Mesodermal cell (in vitro differentiated cells): ENCODE results near the gene ATF6.

Source experiments
- H3K27ac ChIP-seq: 2 replicates; pipeline ENCODE4 v1.7.0; 2013; ENCODE audit warnings: mild to moderate bottlenecking, low read depth, low read length, moderate library complexity; ENCODE audit not compliant: severe bottlenecking
- H3K36me3 ChIP-seq: 2 replicates; pipeline ENCODE4 v1.7.1; 2013; ENCODE audit warnings: mild to moderate bottlenecking, low read length, moderate library complexity; ENCODE audit not compliant: control insufficient read depth, insufficient read depth
- H3K4me1 ChIP-seq: one replicate; pipeline ENCODE4 v1.7.1; 2013; ENCODE audit warnings: mild to moderate bottlenecking, low read length; ENCODE audit not compliant: insufficient read depth, control insufficient read depth, poor library complexity, severe bottlenecking
- H3K4me3 ChIP-seq: 2 replicates; pipeline ENCODE4 v1.7.0; 2013; ENCODE audit warnings: low read length, control low read depth, mild to moderate bottlenecking; ENCODE audit not compliant: insufficient read depth, poor library complexity, severe bottlenecking; ENCODE audit errors: extremely low read depth
- H3K9me3 ChIP-seq: 2 replicates; pipeline ENCODE4 v1.7.1; 2013; ENCODE audit warnings: mild to moderate bottlenecking, low read length, moderate library complexity; ENCODE audit not compliant: control insufficient read depth
- WGBS, 2 experiments: methylation state at CpG; one replicate each; pipeline ENCODE4 v1.1.5; 2013; ENCODE audit warnings: missing lambda C conversion rate in 2 of 2; ENCODE audit not compliant: insufficient coverage in 2 of 2; 5-methylcytosine and 5-hydroxymethylcytosine counted together

Gene ATF6

DNA sequence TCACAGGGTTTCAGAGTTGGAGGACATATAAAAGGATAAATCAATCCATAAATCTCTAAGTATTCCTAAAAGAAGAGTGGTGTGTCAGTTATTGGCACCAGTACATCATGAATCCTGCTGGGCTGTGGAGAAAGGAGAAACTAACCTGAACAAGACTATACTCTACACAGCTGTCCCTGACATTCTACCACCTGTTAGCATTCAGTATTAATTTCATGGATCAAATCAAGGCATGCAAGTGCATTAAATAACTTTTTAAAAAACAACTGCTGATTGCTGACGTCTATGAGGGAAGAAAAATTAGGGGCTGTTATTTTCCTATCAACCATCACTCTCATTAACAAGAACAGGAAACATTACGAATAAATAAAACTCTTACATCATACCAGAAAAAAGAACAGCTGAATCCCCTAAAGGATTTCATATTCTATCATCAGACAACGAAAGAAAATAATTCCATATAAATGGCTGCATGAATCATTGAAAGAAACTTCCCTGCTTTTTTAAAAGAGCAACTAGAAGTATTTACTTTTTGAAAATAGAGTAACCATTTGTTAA is 121.7 kb downstream of the ATF6 start:
- Histone ChIP-seq H3K9me3 (no peaks in the 10 kb centered on the region), H3K27ac (no peak overlapping the region), H3K36me3 (peaks cover 3% of the 10 kb centered on the region), H3K4me3 (no peak overlapping the region), H3K4me1 (no peaks in the 10 kb centered on the region)
- 100% methylated on average over 1 of the region's 3 CpGs; no CpG with 5 or more reads in 1 of the 2 experiments for WGBS, 2 experiments

GRCh38 chr1:161890574-161890973 is 124.5 kb downstream of the ATF6 start:
- WGBS, 2 experiments: 94 to 97% methylated on average over 19 to 22 of the region's 22 CpGs
- Histone ChIP-seq H3K27ac (no peak overlapping the region), H3K4me3 (no peak overlapping the region), H3K36me3 (peaks cover 3% of the 10 kb centered on the region), H3K4me1 (no peaks in the 10 kb centered on the region), H3K9me3 (no peaks in the 10 kb centered on the region)

GRCh38 chr1:161899091-161899490 is 133.0 kb downstream of the ATF6 start:
- H3K27ac ChIP-seq: no peak overlapping the region
- WGBS, 2 experiments: no CpG with 5 or more reads among the region's 2 CpGs
- no peaks in the 10 kb centered on the region for H3K9me3 ChIP-seq
- H3K4me1 ChIP-seq: no peaks in the 10 kb centered on the region
- no peak overlapping the region for H3K4me3 ChIP-seq
- H3K36me3 ChIP-seq: no peaks in the 10 kb centered on the region

DNA sequence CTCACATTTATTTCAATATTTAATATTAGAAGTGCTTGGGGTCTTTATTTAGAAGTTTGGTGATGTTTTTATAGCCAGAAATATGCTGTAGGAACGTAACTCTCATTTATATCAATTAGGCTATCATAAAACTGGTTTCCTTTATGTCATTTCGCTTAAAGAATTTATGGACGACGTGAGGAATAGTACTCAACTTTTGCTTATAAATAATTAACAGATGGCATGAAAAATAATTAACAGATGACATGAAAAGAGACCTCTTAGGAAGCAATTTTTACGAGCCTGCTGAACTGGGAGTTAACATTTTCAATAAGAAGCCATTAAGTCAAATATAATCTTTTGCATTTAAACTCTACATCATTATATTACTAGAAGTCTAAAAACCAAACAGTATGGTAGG is 134.0 kb downstream of the ATF6 start:
- no peaks in the 10 kb centered on the region for H3K36me3 ChIP-seq
- no peak overlapping the region for H3K4me3 ChIP-seq
- no peaks in the 10 kb centered on the region for H3K4me1 ChIP-seq
- H3K27ac ChIP-seq: no peak overlapping the region
- no CpG with 5 or more reads among the region's 5 CpGs for WGBS, 2 experiments
- H3K9me3 ChIP-seq: no peaks in the 10 kb centered on the region

GRCh38 chr1:161902182-161902581 is 136.1 kb downstream of the ATF6 start:
- no peaks in the 10 kb centered on the region for H3K9me3 ChIP-seq
- H3K36me3 ChIP-seq: no peaks in the 10 kb centered on the region
- H3K4me1 ChIP-seq: no peaks in the 10 kb centered on the region
- no peak overlapping the region for H3K4me3 ChIP-seq
- 100% methylated on average over 1 of the region's 2 CpGs; no CpG with 5 or more reads in 1 of the 2 experiments for WGBS, 2 experiments
- H3K27ac ChIP-seq: no peak overlapping the region

DNA sequence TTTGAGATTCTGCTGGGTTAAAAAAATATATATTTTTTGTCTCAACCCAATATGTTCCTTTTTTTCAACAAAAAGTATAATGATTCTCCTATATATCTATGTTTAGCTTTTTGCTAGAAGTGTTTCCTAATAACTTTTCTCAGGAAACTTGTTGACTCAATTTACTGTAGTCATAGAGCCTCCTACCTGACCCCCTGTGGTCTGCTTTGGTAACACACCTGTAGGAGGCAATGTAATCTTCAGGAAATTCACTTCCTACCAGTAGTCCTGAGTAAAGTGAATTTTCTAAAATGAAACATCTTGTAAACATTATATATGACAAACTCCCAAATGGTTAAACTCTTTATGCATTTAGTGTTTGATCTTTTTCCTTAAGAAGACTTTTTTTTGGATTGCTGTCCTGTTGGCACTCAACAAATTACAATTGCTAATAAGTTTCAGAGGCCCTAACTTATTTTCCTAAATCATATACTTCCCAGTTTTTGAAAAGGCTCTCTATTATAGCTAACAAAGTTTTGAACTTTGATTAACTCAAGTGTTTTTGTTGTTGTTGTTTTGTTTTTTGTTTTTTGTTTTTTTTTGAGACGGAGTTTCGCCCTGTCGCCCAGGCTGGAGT is 139.3 kb downstream of the ATF6 start:
- no peak overlapping the region for H3K27ac ChIP-seq
- no peak overlapping the region for H3K4me3 ChIP-seq
- 93 to 100% methylated on average over 3 of the region's 3 CpGs for WGBS, 2 experiments
- H3K9me3 ChIP-seq: no peaks in the 10 kb centered on the region
- H3K4me1 ChIP-seq: no peaks in the 10 kb centered on the region
- H3K36me3 ChIP-seq: no peaks in the 10 kb centered on the region

GRCh38 chr1:161907265-161907664 is 141.1 kb downstream of the ATF6 start:
- Histone ChIP-seq H3K9me3 (no peaks in the 10 kb centered on the region), H3K4me3 (no peak overlapping the region), H3K4me1 (no peaks in the 10 kb centered on the region), H3K36me3 (no peaks in the 10 kb centered on the region), H3K27ac (no peak overlapping the region)

DNA sequence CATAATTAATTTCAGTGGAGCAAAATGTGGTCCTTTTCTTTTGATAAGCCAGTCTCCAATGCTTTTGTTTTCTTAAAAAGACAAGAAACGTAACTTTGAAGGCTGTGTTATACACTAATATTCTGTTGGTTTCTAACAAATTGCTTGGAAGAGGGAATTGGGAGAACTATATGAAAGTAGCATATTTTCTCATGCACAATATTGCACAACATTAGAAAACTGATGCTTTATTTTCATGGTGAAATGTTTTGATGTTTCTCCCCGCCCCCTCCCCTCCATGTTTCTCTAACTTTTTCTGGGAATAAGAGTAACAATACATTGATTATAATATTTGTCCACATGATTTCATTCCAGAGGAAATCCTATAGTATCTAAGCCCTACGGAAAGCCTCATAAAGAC is 142.1 kb downstream of the ATF6 start:
- WGBS, 2 experiments: no CpG with 5 or more reads among the region's 3 CpGs
- no peaks in the 10 kb centered on the region for H3K36me3 ChIP-seq
- H3K27ac ChIP-seq: no peak overlapping the region
- no peaks in the 10 kb centered on the region for H3K9me3 ChIP-seq
- no peaks in the 10 kb centered on the region for H3K4me1 ChIP-seq
- no peak overlapping the region for H3K4me3 ChIP-seq

GRCh38 chr1:161910604-161911003 is 144.5 kb downstream of the ATF6 start:
- no peaks in the 10 kb centered on the region for H3K4me1 ChIP-seq
- no peak overlapping the region for H3K4me3 ChIP-seq
- peaks cover 7% of the 10 kb centered on the region for H3K36me3 ChIP-seq
- peak overlapping the region; percentile 43 for H3K27ac ChIP-seq
- no peaks in the 10 kb centered on the region for H3K9me3 ChIP-seq

- Histone ChIP-seq H3K4me3 (no peak overlapping the region), H3K4me1 (no peaks in the 10 kb centered on the region), H3K27ac (no peak overlapping the region), H3K36me3 (peaks cover 16% of the 10 kb centered on the region), H3K9me3 (no peaks in the 10 kb centered on the region)
Measured at GRCh38 chr1:161913482-161914140, 147.5 kb downstream of the ATF6 start.

DNA sequence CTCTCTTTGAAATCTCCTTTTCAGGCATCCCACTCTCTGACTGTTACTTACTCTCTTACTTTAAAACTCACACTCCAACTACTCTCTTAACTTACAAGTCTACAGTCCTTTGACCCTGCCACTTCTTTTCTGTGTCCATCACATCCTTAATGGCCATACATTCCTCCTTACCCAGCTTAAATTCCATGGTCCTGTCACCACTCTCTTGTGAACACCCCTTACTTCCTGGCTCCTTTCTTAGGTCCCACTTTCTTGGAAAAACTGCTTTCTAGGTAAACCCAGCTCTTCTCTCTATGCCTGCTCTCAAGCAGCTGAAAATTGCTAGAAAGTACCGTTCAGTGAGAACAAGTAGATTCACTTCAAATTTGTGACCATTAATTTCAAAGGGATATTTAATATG is 148.5 kb downstream of the ATF6 start:
- H3K4me1 ChIP-seq: no peaks in the 10 kb centered on the region
- H3K4me3 ChIP-seq: no peak overlapping the region
- H3K27ac ChIP-seq: no peak overlapping the region
- H3K36me3 ChIP-seq: peaks cover 16% of the 10 kb centered on the region
- no peaks in the 10 kb centered on the region for H3K9me3 ChIP-seq
- no CpG with 5 or more reads among the region's 1 CpG for WGBS, 2 experiments
